NCI-H146 (cell line): Measurements from ENCODE around the gene SLC25A11.
"Not testable (repeated sequence)": the region's sequence is repeated elsewhere in the genome, so short reads cannot be mapped to it uniquely, and the experiment has no call there.

Experiments used
- DNase-seq: peaks from one replicate; lab custom pipeline; 2025; lab: John Stamatoyannopoulos, UW

SLC25A11 gene

DNA sequence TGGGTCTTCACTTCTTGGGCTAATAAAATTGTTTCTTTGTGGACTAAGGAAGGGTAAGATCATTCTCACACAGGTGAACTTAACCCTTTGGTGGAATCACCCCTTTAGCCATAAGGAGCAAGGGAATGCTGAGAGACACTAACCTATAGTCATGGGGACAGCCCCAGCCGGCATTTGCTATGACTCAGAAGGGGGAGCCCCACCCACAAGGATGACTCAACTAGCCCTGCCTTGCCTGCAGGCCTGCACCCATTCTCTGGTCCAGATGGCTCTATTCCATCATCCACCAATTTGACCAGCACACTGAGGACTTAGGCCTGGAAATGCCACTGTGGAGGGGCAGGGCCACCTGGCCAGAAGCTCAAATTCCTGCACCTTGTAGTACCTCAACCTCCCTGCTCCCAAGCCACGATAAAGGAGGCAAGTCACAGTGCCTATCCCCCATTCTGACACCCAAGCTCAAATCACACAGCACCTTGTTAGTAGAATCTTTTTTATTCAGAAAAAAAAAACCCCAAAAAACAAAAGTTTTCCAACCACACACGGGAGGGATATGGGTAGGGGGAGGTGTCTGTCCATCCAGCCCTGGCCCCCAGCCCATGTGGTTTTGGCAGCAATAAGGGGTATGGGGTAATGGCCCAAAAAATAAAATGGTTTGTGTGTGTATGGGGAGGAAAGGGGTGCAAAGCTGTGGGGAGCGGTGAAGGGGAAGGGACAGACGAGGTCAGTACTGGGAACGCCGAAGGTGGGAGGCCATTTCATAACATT, 5.5 kb upstream of the SLC25A11 start:
- DNase-seq, result no peak

GRCh38 chr17:4944554-4945175, 4.8 kb upstream of the SLC25A11 start:
- no peak for DNase-seq

DNA sequence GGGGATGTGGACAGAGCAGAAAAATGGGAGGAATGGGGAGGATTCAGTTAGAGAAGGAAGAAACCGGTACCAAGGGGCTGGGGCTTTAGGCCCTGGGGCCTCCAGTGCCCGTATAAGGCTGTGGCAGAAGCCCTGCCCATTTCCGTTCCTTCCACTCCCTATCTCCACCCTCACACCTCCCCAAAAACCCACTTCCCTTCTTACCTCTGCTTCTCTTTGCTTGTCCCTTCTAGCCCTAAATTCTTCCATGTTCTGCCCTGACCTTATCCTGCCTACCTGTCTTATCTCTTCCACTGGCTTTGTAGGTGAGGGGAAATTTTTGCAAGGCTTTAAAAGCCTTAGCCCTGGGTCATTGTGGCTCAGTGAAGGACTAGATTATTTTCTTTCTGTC, 4.3 kb upstream of the SLC25A11 start:
- no peak for DNase-seq

GRCh38 chr17:4942760-4943508, 3.1 kb upstream of the SLC25A11 start:
- no peak for DNase-seq

DNA sequence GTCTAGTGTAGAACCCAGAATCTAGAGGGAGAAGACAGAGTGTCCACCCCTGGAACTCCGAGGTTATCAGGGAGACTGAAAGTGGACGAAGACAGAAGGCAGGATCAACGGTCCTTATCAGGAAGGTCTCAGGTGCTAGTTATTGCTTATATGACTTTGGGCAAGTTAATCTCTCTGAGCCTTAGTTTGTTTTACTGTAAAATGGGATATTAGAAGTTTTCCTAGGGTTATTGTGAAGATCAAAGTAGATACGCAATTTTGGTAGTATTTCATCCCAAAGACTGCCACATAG, 1.4 kb upstream of the SLC25A11 start:
- no peak for DNase-seq

DNA sequence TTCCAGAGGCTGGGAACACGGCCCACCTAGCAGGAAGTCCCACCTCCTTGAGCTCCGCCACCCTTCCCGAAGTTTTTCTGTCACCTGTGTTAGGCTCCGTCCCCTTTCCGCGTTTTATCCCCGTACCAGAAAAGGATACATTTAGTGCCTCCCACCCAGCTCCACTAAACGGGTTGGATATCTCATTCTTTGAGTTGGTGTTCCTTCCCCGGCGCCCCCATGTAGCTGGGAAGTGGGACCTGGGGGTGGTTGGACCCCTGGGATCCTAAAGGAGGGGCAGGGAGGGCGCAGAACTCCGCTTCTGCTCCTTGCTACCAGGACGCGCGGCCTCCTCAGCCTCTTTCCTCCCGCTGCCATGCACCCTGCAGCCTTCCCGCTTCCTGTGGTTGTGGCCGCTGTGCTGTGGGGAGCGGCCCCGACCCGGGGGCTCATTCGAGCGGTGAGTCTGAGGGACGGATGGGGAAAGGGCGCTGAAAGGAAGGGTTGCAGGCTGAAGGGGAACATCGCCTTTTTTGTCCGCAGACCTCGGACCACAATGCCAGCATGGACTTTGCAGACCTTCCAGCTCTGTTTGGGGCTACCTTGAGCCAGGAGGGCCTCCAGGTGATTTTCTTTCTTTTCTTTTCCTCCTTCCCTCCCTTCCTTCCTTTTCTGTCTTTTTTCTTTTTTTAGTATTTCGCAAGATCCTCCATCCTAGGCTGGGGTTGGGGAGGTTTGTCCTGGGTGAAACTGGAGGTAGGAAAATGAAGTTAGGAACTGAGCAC, 891 bp upstream of the SLC25A11 start:
- no peak for DNase-seq

DNA sequence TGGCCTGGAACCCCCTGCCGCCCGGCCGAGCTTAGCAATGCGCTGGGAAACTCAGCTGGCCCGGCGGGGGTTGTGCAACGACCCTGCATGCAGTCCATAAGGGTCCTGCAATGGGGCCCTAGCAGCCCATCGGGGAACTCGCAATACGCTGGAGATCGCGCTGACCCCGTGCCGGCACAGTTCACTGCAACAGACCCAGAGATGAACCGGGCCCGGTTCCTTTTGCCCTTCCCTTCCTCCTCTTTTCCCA, 375 bp downstream of the SLC25A11 start:
- no peak for DNase-seq

DNA sequence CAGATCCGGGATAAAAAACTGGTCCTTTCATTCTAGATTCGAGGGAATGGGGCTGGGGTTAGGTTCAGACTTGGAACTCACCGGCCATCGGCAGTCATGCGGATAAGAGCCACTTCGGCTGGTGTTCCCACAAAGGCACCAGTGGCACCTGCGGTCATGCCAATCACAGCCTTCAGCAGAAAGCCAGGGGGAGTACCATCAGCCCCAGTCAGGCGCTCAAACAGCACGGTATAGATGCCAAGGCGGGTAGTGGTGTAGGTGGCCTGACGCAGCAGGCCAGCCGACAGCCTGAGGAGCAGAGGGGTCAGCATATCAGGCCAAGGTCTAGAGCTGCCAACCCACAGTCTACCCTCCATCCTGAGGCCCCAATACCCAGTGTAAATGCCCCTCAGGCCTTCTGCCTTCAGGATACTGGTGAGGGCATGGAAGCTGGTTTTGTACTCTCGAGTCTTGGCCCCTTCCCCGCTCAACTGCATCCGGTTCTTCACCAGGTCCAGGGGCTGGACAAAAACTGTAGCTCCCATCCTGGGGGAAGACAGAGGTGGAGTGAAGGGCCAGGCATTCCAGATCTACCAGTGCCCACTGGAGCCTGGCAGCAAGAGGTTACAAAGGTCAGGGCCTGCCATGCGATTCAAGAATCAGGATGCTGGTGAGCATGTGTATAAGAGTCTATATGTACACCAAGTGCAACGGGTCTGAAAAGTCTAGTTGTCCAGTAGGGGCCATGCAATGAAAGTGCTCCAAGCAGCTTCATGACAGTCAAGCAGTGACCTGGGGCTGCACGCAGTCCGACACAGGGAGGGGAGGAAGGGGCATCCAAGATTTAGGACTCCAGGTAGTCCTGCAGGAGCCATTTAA, 929 bp downstream of the SLC25A11 start:
- DNase-seq, result peak; percentile 33

GRCh38 chr17:4938069-4938491, 1.8 kb downstream of the SLC25A11 start:
- no peak for DNase-seq

GRCh38 chr17:4937553-4937952, 2.3 kb downstream of the SLC25A11 start:
- DNase-seq, result no peak

- no peak for DNase-seq
These were observed 3.4 kb downstream of the SLC25A11 start for GRCh38 chr17:4936436-4936835.

DNA sequence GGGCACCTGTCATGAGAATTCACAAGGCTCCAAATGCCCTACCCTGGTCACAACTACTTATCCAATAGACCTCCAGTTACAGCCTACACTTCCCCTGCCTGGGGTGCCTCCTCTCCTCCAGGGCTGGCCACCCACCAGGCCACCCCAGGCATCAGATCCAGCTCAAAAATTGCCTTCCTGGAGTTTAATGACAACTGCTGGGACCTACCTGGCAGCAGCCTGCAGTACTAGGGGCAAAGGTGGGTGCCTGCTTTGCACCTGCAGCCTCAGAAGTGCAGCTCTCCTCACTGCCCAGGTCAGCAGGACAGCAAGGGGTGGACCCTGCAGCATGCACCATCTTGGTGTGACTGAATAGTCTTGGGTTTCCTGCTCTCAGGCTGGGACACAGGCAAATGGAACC, 4.2 kb downstream of the SLC25A11 start:
- no peak for DNase-seq

DNA sequence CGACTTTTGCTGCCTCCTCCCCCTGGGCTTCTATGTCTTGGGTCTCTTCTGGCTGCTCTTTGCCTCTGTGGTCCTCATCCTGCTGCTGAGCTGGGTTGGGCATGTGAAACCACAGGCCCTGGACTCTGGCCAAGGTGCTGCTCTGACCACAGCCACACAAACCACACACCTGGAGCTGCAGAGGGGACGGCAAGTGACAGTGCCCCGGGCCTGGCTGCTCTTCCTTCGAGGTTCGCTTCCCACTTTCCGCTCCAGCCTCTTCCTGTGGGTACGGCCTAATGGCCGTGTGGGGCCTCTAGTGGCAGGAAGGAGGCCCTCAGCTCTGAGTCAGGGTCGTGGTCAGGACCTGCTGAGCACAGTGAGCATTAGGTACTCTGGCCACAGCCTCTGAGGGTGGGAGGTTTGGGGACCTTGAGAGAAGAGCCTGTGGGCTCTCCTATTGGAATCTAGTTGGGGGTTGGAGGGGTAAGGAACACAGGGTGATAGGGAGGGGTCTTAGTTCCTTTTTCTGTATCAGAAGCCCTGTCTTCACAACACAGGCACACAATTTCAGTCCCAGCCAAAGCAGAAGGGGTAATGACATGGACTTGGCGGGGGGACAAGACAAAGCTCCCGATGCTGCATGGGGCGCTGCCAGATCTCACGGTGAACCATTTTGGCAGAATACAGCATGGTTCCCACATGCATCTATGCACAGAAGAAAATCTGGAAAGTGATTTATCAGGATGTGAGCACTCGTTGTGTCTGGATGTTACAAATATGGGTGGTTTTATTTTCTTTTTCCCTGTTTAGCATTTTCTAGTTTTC, 5.5 kb downstream of the SLC25A11 start:
- peak; percentile 47 for DNase-seq

DNA sequence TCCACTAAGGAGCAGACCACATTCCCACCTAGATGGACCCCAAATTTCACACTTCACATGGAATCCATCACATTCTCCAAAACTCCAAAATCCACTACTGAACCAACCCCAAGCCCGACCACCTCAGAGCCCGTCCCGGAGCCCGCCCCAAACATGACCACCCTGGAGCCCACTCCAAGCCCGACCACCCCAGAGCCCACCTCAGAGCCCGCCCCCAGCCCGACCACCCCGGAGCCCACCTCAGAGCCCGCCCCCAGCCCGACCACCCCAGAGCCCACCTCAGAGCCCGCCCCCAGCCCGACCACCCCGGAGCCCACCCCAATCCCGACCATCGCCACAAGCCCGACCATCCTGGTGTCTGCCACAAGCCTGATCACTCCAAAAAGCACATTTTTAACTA, 6.2 kb downstream of the SLC25A11 start:
- no peak for DNase-seq

DNA sequence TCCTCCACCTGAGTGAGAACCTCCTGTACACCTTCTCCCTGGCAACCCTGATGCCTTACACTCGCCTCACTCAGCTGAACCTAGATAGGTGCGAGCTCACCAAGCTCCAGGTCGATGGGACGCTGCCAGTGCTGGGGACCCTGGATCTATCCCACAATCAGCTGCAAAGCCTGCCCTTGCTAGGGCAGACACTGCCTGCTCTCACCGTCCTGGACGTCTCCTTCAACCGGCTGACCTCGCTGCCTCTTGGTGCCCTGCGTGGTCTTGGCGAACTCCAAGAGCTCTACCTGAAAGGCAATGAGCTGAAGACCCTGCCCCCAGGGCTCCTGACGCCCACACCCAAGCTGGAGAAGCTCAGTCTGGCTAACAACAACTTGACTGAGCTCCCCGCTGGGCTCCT, 7.1 kb downstream of the SLC25A11 start:
- no peak for DNase-seq

DNA sequence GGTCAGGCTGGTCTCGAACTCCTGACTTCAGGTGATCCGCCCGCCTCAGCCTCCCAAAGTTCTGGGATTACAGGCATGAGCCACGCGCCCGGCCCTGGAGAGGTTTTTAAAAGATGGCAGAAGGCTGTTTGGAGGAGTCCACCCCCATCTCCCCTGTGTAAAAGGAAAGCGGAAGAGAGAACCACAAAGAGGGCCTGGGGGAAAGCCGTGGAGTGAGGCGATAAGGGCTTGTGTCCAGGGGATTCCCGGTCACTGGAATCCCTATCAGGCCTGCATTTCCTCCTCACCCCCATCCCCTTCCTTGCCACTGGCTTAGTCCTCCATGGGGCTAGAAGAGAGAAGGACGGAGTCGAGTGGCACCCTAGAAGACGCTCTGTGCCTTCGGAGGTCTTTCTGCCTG, 7.9 kb downstream of the SLC25A11 start, which contains the start of gene GP1BA:
TSS of gene GP1BA (plus strand) at position 315 of the 400 bp plus-strand sequence. CDS start 328 bp downstream, outside the sequence.
- DNase-seq, result no peak

DNA sequence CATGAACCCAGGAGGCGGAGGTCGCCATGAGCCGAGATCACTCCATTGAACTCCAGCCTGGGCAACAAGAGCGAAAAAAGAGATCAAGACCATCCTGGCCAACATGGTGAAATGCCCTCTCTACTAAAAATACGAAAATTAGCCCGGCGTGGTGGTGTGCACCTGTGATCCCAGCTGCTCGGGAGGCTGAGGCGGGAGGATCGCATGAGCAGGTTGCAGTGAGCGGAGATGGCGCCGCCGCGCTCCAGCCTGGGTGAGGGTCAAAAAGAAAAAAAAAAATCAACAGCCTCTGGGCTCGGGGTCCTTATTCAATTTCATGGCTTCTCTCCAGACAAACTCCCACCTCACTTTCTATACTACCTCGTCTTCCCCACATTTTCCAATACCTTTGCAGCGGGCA, 11.0 kb downstream of the SLC25A11 start:
- DNase-seq, result no peak

DNA sequence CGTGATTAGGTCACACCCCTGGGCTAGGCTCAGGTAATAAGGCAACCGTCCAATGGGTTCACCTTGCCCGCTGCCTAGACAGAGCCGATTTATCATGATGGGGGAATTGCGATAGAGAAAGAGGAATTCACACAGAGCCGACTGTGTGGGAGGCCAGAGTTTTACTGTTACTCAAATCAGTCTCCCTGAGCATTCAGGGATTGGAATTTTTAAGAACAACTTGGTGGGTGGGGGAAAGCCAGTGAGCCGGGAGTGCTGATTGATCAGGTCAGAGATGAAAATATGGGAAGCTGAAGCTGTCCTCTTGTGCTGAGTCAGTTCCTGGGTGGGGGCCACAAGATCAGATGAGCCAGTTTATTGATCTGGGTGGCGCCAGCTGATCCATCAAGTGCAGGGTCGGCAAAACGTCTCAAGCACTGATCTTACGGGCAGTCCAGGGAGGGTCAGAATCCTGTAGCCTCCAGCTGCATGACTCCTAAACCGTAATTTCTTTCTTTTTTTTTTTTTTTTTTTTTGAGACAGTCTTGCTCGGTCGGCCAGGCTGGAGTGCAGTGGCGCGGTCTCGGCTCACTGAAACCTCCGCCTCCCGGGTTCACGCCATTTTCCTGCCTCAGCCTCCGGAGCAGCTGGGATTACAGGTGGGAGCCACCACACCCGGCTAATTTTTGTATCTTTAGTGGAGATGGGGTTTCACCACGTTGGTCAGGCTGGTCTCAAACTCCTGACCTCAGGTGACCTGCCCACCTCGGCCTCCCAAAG, 13.1 kb downstream of the SLC25A11 start:
- not testable (repeated sequence) for DNase-seq

GRCh38 chr17:4921320-4921719, 18.5 kb downstream of the SLC25A11 start:
- no peak for DNase-seq
